ENCODE measurements around the gene CUEDC1. TPM values are rescaled to one million over a fixed set of nuclear protein-coding genes. Genes with fewer than 3 reads are reported as not detected.

Gene CUEDC1
- 10 to 100 TPM; 20.2 to 27.3 (median 24.6) TPM for total RNA-seq

- H3K4me3 ChIP-seq = peak within 1 kb of the TSS; percentile 59 to 97 (median 90)
- peak within 1 kb of the TSS; percentile 91 to 99 (median 97) for H3K27ac ChIP-seq
- intact Hi-C loops (cut with DNase I; ENCODE audit: low total_unique reads) = no loop called here
- no peaks in the 10 kb centered on the region for H3K9me3 ChIP-seq
- peak; percentile 82 for DNase-seq
- H3K36me3 ChIP-seq = no peaks in the 10 kb centered on the region
- TF ChIP-seq POLR2AphosphoS5 (IDR thresholded peaks at IDR 0.05) = peak in 2 of 3 donors; percentile 30 to 61
- peak; percentile 20 for TF ChIP-seq POLR2A (IDR thresholded peaks at IDR 0.05)
- TF ChIP-seq EP300 (IDR thresholded peaks at IDR 0.05; ENCODE audit: low read depth) = no peak
- TF ChIP-seq CTCF (IDR thresholded peaks at IDR 0.05) = peak in 4 of 5 experiments; percentile 22 to 43 (median 31)
- 2% methylated on average over 15 of the region's 79 CpGs; no CpG with 5 or more reads in 1 of the 2 donors for WGBS, 2 donors (ENCODE audit: low coverage in 1 of 2)
- no peaks in the 10 kb centered on the region for H3K27me3 ChIP-seq
- in situ Hi-C loops (cut with MboI; ENCODE audit: low pct_ligation_motif_present in 1 of 4, low pct_unique_long_range_greater_than_20kb in 1 of 4, low sequenced_read_pairs in 3 of 4) = no loop called here
- peaks cover 9 to 54% (median 36%) of the 10 kb centered on the region in 4 donors for H3K4me1 ChIP-seq
Observed at GRCh38 chr17:57955183-57955931, at the start of gene CUEDC1. TSS of gene CUEDC1 (minus strand) at chr17:57955412. CDS start at chr17:57885564, 69,848 bp downstream.

GRCh38 chr17:58004060-58004459 is 48.8 kb upstream of the CUEDC1 start:
- TF ChIP-seq POLR2A (IDR thresholded peaks at IDR 0.05) = no peak
- no peak for TF ChIP-seq CTCF (IDR thresholded peaks at IDR 0.05)
- no peak for TF ChIP-seq POLR2AphosphoS5 (IDR thresholded peaks at IDR 0.05)
- TF ChIP-seq EP300 (IDR thresholded peaks at IDR 0.05; ENCODE audit: low read depth) = no peak
- H3K4me1 ChIP-seq = peaks cover 21 to 57% (median 38%) of the 10 kb centered on the region in 4 donors
- H3K27me3 ChIP-seq = no peaks in the 10 kb centered on the region
- no peak overlapping the region for H3K27ac ChIP-seq
- WGBS, 2 donors (ENCODE audit: low coverage in 1 of 2) = 65 to 73% methylated on average over 3 of the region's 3 CpGs
- intact Hi-C loops (cut with DNase I; ENCODE audit: low total_unique reads) = loop anchor here (10.0 kb wide), 1 partner anchor 111 kb away; no protein-coding TSS in a partner anchor
- H3K36me3 ChIP-seq = peaks cover 0 to 39% (median 14%) of the 10 kb centered on the region in 4 donors
- no peaks in the 10 kb centered on the region for H3K9me3 ChIP-seq
- in situ Hi-C loops (cut with MboI; ENCODE audit: low pct_ligation_motif_present in 1 of 4, low pct_unique_long_range_greater_than_20kb in 1 of 4, low sequenced_read_pairs in 3 of 4) = no loop called here
- no peak for DNase-seq
- no peak overlapping the region for H3K4me3 ChIP-seq

GRCh38 chr17:58002973-58003372 is 47.8 kb upstream of the CUEDC1 start:
- Histone ChIP-seq H3K27ac (no peak overlapping the region), H3K27me3 (no peaks in the 10 kb centered on the region), H3K4me1 (peaks cover 21 to 51% (median 33%) of the 10 kb centered on the region in 4 donors), H3K36me3 (peaks cover 0 to 39% (median 14%) of the 10 kb centered on the region in 4 donors), H3K4me3 (no peak overlapping the region), H3K9me3 (no peaks in the 10 kb centered on the region)
- 77 to 78% methylated on average over 2 of the region's 2 CpGs for WGBS, 2 donors (ENCODE audit: low coverage in 1 of 2)
- in situ Hi-C loops (cut with MboI; ENCODE audit: low pct_ligation_motif_present in 1 of 4, low pct_unique_long_range_greater_than_20kb in 1 of 4, low sequenced_read_pairs in 3 of 4) (no loop called here), intact Hi-C loops (cut with DNase I; ENCODE audit: low total_unique reads) (loop anchor here (10.0 kb wide), 1 partner anchor 112 kb away; no protein-coding TSS in a partner anchor)
- no peak for TF ChIP-seq POLR2AphosphoS5 (IDR thresholded peaks at IDR 0.05)
- no peak for DNase-seq

- in situ Hi-C loops (cut with MboI; ENCODE audit: low pct_ligation_motif_present in 1 of 4, low pct_unique_long_range_greater_than_20kb in 1 of 4, low sequenced_read_pairs in 3 of 4) = no loop called here
- H3K36me3 ChIP-seq = peaks cover 0 to 39% (median 14%) of the 10 kb centered on the region in 4 donors
- no peaks in the 10 kb centered on the region for H3K27me3 ChIP-seq
- H3K9me3 ChIP-seq = no peaks in the 10 kb centered on the region
- peaks cover 21 to 48% (median 31%) of the 10 kb centered on the region in 4 donors for H3K4me1 ChIP-seq
- 63 to 68% methylated on average over 4 of the region's 4 CpGs for WGBS, 2 donors (ENCODE audit: low coverage in 1 of 2)
- H3K4me3 ChIP-seq = no peak overlapping the region
- H3K27ac ChIP-seq = no peak overlapping the region
- no peak for DNase-seq
- intact Hi-C loops (cut with DNase I; ENCODE audit: low total_unique reads) = loop anchor here (10.0 kb wide), 1 partner anchor 112 kb away; no protein-coding TSS in a partner anchor
- TF ChIP-seq POLR2A (IDR thresholded peaks at IDR 0.05) (no peak), POLR2AphosphoS5 (IDR thresholded peaks at IDR 0.05) (no peak), CTCF (IDR thresholded peaks at IDR 0.05) (no peak), EP300 (IDR thresholded peaks at IDR 0.05; ENCODE audit: low read depth) (no peak)
Observed at GRCh38 chr17:58002154-58002948, 47.1 kb upstream of the CUEDC1 start.

All from transverse colon (tissue), 4 donors.